ENCODE measurements around the gene RIMKLB.

- TF ChIP-seq CTCF (IDR thresholded peaks at IDR 0.05 in 8 of 11, conservative IDR thresholded peaks at IDR 0.05 in 3 of 11) = no peak
- no peak for TF ChIP-seq POLR2AphosphoS5 (IDR thresholded peaks at IDR 0.05)
Measured at GRCh38 chr12:8701046-8701660, 3.4 kb downstream of the RIMKLB start.
